ENCODE results near the gene TMEM126A.

The TMEM126A gene

GRCh38 chr11:85682330-85683305 is 34.9 kb downstream of the TMEM126A start:
- POLR2A ChIA-PET, result no interaction called here

GRCh38 chr11:85685125-85685819 is 37.5 kb downstream of the TMEM126A start:
- Histone ChIP-seq H3K4me3 (ENCODE audit: low read depth, low read length) (peak overlapping the region; percentile 31), H3K9me3 (ENCODE audit: control insufficient read depth, insufficient read depth, low read depth, low read length) (no peaks in the 10 kb centered on the region), H3K27ac (ENCODE audit: extremely low read depth, low read depth, low read length) (peak overlapping the region; percentile 70), H3K36me3 (ENCODE audit: control insufficient read depth in 2 of 2, insufficient read depth in 1 of 2, low read length in 2 of 2) (no peaks in the 10 kb centered on the region), H3K4me1 (ENCODE audit: control insufficient read depth, insufficient read depth, low read length) (no peaks in the 10 kb centered on the region)
- CTCF ChIA-PET, result interaction anchor here (0.6 to 2.6 kb wide), 5 partner anchors 9 to 169 kb away, joined by 3 to 7 read pairs (median 5); partner anchors contain the start of gene CCDC83
- POLR2A ChIA-PET, result interaction anchor here (1.5 kb wide), 1 partner anchor 57 kb away, joined by 4 read pairs; the partner anchor contains the start of gene TMEM126B
- TF ChIP-seq ZEB2 (tag by site-specific recombination; IDR thresholded peaks at IDR 0.05) (no peak), ZNF133 (tag by site-specific recombination; IDR thresholded peaks at IDR 0.05) (no peak), RBAK (tag by site-specific recombination; IDR thresholded peaks at IDR 0.05) (no peak), KLF7 (tag by site-specific recombination; IDR thresholded peaks at IDR 0.05; ENCODE audit: borderline replicate concordance) (no peak), PRDM1 (tag by site-specific recombination; IDR thresholded peaks at IDR 0.05) (no peak), KLF17 (tag by site-specific recombination; IDR thresholded peaks at IDR 0.05) (no peak), ZIC2 (tag by site-specific recombination; IDR thresholded peaks at IDR 0.05) (no peak), ZNF335 (tag by site-specific recombination; conservative IDR thresholded peaks at IDR 0.05) (peak; percentile 76), ZSCAN4 (tag by site-specific recombination; IDR thresholded peaks at IDR 0.05) (no peak), ZFHX2 (tag by site-specific recombination; conservative IDR thresholded peaks at IDR 0.05) (no peak), ZNF394 (tag by site-specific recombination; IDR thresholded peaks at IDR 0.05; ENCODE audit: borderline replicate concordance) (peak; percentile 67; the same call in 1 of the 2 replicates), PRDM4 (tag by site-specific recombination; IDR thresholded peaks at IDR 0.05) (peak; percentile 75), ZNF518A (tag by site-specific recombination; conservative IDR thresholded peaks at IDR 0.05; ENCODE audit: low read depth) (no peak)

More at GRCh38 chr11:85682330-85683305, 34.9 kb downstream of the TMEM126A start:
- H3K9me3 ChIP-seq (ENCODE audit: control insufficient read depth, insufficient read depth, low read depth, low read length), result no peaks in the 10 kb centered on the region
- no peaks in the 10 kb centered on the region for H3K36me3 ChIP-seq (ENCODE audit: control insufficient read depth in 2 of 2, insufficient read depth in 1 of 2, low read length in 2 of 2)
- H3K4me1 ChIP-seq (ENCODE audit: control insufficient read depth, insufficient read depth, low read length), result no peaks in the 10 kb centered on the region
- peak overlapping the region; percentile 47; the same call in 1 of the 2 replicates for H3K27ac ChIP-seq (ENCODE audit: extremely low read depth, low read depth, low read length)
- peak overlapping the region; percentile 50 for H3K4me3 ChIP-seq (ENCODE audit: low read depth, low read length)
- CTCF ChIA-PET, result interaction anchor here (3.4 kb wide), 1 partner anchor 13 kb away, joined by 14 read pairs; no protein-coding TSS in a partner anchor
- peak; percentile 46 for TF ChIP-seq SP2 (tag by site-specific recombination; IDR thresholded peaks at IDR 0.05)
- 0 out of 2 replicates have a peak, but pooled peaks have one; percentile 11 for TF ChIP-seq ZNF600 (tag by site-specific recombination; IDR thresholded peaks at IDR 0.05)
- TF ChIP-seq ZNF112 (tag by site-specific recombination; IDR thresholded peaks at IDR 0.05), result no peak
- TF ChIP-seq SCRT2 (tag by site-specific recombination; IDR thresholded peaks at IDR 0.05), result peak; percentile 66
- 0 out of 2 replicates have a peak, but pooled peaks have one; percentile 10 for TF ChIP-seq ZFHX2 (tag by site-specific recombination; conservative IDR thresholded peaks at IDR 0.05)
- TF ChIP-seq ZNF341 (tag by site-specific recombination; IDR thresholded peaks at IDR 0.05; ENCODE audit: low read depth), result peak; percentile 76
- 0 out of 2 replicates have a peak, but pooled peaks have one; percentile 23 for TF ChIP-seq ZXDB (tag by site-specific recombination; IDR thresholded peaks at IDR 0.05)
- TF ChIP-seq ZNF335 (tag by site-specific recombination; conservative IDR thresholded peaks at IDR 0.05), result peak; percentile 56
- TF ChIP-seq GLIS2 (tag by site-specific recombination; IDR thresholded peaks at IDR 0.05), result 0 out of 2 replicates have a peak, but pooled peaks have one; percentile 14
- TF ChIP-seq SP7 (tag by site-specific recombination; IDR thresholded peaks at IDR 0.05), result peak; percentile 12; the same call in 1 of the 2 replicates
- no peak for TF ChIP-seq ZSCAN30 (tag by site-specific recombination; IDR thresholded peaks at IDR 0.05)
- peak; percentile 15; the same call in 1 of the 2 replicates for TF ChIP-seq PRDM1 (tag by site-specific recombination; IDR thresholded peaks at IDR 0.05)
- TF ChIP-seq YY2 (tag by site-specific recombination; IDR thresholded peaks at IDR 0.05), result no peak
- TF ChIP-seq ZNF571 (tag by site-specific recombination; IDR thresholded peaks at IDR 0.05), result no peak
- TF ChIP-seq SALL2 (tag by site-specific recombination; IDR thresholded peaks at IDR 0.05; ENCODE audit: borderline replicate concordance), result no peak
- TF ChIP-seq ZNF76 (tag by site-specific recombination; IDR thresholded peaks at IDR 0.05; ENCODE audit: borderline replicate concordance, low read depth), result peak; percentile 33; the same call in 1 of the 2 replicates
